Omental fat pad (tissue), 4 donors: ENCODE measurements around the gene CORT. TPM values are rescaled to one million over a fixed set of nuclear protein-coding genes. Genes with fewer than 3 reads are reported as not detected.

Experiments
- ATAC-seq: fragments of 150-250 bp; one replicate; pipeline ENCODE4 v1.9.1; 2016; ENCODE audit warnings: mild to moderate bottlenecking, moderate library complexity; ENCODE audit not compliant: low FRiP score
- DNase-seq: peaks from one replicate; pipeline ENCODE4 v3.0.0-alpha.2; 2019; ENCODE audit warnings: low spot score
- total RNA-seq, 4 donors: library from RNA; depleted of rRNA; stranded (reverse); fragments of >200 nt; gene quantifications; one replicate each; pipeline ENCODE4 v1.1.0, GENCODE V29; 2016
- TF ChIP-seq, protein P1 (sequence below), 3 donors: fragments of 450-650 bp; IDR thresholded peaks; one replicate each; pipeline ENCODE4 v1.5.1; 2016 to 2017; ENCODE audit warnings: antibody characterized with exemption in 3 of 3, mild to moderate bottlenecking in 3 of 3, moderate library complexity in 2 of 3

Gene CORT
- total RNA-seq, 4 donors from 2014 or later: 1.7 TPM; not detected in 3

DNA sequence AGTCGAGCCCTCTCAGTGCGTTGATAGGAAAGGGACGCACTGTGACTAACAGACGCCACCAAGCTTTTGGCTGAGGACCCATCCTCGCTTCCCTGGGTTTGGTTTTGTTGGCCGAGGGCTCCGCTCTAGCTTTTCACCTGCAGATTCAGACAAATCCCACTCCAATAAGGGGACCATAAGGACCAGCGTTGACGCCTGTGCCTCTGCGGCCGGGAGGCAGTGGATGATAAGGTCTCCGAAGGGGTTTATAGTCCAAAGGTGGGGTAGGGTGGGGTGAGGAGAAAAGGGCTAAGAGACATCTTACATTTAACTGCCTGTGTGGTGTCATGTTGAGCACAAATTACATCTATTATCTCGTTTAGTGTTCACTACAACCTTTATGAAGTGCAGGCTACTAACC is 25.7 kb downstream of the CORT start:
- DNase-seq (no peak), ATAC-seq (no peak)
- TF ChIP-seq, protein P1, sequence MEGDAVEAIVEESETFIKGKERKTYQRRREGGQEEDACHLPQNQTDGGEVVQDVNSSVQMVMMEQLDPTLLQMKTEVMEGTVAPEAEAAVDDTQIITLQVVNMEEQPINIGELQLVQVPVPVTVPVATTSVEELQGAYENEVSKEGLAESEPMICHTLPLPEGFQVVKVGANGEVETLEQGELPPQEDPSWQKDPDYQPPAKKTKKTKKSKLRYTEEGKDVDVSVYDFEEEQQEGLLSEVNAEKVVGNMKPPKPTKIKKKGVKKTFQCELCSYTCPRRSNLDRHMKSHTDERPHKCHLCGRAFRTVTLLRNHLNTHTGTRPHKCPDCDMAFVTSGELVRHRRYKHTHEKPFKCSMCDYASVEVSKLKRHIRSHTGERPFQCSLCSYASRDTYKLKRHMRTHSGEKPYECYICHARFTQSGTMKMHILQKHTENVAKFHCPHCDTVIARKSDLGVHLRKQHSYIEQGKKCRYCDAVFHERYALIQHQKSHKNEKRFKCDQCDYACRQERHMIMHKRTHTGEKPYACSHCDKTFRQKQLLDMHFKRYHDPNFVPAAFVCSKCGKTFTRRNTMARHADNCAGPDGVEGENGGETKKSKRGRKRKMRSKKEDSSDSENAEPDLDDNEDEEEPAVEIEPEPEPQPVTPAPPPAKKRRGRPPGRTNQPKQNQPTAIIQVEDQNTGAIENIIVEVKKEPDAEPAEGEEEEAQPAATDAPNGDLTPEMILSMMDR (IDR thresholded peaks at IDR 0.05): no peak

DNA sequence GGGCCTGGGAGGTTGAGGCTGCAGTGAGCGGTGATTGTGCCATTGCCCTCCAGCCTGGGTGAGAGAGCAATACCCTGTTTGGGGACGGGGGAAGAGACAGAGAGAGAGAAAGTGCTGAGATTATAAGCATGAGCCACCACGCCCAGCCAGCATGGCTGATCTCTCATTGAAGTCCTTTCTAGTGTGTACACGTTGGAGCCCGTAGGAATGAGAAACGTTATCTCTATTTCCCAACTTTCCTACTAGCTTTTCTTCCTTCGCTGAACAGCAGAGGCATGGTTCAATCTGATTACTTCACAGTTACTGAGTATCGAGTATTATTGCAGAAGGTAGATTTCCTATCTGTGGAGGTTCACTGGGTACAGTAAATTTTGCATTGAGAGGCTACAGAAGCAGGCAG is 29.5 kb downstream of the CORT start:
- ATAC-seq: no peak
- no peak for DNase-seq
- TF ChIP-seq, protein P1 (IDR thresholded peaks at IDR 0.05): no peak

DNA sequence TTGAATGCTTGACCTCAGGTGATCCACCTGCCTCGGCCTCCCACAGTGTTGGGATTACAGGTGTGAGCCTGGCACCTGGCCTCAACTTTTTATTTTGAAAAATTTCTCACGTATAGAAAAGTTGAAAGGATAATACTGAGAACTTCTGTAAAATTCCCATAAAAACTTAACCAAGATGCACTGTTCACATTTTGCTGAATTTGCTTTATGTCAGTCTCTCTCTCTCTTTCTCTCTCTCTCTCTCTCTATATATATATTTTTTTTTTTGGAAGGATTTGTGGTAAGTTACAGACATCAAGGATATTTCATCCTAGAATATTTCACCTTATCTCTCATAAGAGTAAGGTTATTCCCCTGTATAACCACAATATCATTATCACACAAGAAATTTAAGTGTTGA is 30.8 kb downstream of the CORT start:
- ATAC-seq (no peak), DNase-seq (no peak)
- TF ChIP-seq, protein P1 (IDR thresholded peaks at IDR 0.05): no peak

DNA sequence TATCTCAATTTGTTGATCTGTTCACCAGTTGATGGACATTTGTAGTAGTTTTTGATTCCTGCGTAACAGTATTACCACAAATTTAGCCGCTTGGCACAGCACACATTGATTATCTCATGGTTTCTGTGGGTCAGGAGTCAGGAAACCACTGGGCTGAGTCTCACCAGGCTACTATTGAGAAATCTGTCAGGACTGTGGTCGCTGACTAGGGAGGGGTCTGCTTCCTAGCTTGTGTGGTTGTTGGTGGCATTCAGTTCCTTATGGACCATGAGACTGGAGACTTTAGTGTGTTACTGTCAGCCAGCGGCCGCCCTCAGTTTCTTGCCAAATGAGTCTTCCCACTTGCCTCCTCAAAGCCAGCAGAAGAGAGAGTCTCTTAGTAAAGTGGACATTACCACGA is 34.7 kb downstream of the CORT start:
- no peak for DNase-seq
- peak; percentile 37 for ATAC-seq
- TF ChIP-seq, protein P1 (IDR thresholded peaks at IDR 0.05): no peak

DNA sequence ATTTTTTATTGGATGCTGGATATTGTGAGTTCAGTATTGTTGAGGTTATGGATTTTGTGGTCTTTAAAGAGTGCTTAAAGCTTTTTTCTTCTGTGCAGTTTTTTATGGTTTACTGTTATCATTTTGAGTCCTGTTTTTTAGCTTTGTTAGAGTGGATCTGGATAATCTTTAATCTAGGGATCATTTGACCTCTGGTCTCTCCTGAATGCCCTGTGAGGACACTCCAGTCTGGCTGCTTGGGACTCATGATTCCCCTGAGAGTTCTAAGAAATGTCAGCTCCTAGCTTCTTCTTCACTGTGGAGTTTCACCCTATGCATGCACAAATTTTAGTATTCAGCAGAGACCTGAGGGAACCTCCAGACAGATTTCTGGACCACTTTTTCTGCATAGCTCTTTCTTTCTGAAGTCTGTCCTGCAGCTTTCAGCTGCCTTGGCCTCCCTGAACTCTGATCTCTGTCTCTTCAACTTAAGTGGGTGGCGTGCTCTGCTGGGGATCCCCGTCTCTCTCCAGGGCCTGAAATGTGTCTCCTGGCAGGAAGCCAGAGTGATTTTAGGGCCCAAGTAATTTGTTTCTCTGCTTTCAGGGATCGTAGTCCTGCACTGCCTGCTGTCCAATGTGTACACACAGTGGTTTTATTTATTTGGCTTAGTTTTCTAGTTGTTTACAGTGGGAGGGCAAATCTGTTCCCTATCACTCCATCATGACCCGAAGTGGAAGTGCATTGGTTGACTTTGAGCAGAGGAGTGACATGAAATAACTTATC is 39.6 kb downstream of the CORT start:
- DNase-seq (no peak), ATAC-seq (no peak)
- TF ChIP-seq, protein P1 (IDR thresholded peaks at IDR 0.05): no peak

DNA sequence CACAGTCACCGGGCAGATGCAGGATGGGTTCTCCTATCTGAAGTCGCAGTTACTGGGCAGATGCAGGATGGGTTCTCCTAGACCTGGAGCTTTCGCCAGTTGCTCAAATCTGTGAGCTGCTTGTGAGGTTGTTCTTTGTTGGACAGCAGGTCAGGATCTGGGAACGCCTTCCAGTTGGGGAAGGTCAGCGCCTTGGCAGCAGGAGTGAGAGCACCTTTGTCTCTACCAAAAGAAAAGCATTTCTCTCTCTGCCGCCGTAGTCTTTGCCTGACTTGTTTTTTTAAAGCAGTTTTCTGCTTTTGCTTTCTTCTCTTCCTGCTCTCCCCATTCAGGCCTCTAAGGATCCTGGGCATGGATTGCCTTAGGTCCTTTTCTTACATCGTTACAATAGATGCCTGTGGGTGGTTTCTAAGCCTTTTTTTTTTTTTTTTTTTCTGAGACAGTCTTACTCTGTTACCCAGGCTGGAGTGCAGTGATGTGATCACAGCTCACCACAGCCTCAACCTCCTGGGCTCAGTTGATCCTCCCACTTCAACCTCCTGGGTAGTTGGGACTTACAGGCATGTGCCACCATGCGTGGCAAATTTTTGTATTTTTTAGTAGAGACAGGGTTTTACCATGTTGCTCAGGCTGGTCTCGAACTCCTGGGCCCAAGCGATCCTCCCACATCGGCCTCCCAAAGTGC is 40.6 kb downstream of the CORT start:
- ATAC-seq (no peak), DNase-seq (no peak)
- TF ChIP-seq, protein P1 (IDR thresholded peaks at IDR 0.05): no peak

DNA sequence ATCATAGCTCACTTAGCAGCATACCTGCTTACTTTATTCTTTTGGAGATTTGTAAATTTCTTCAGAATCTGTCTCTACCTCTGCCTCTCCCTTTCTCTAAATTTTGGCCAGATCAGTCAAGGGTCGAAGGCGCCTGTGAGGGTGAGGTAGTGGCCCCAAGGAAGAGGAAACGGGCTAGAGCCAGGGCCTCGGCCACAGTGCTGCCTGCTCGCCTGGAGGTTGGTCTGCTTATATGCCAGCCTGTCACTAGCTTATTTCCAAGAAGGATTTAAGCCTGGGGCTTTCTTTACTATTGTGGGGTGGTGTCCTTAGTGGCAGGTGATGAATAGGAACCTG is 44.6 kb downstream of the CORT start:
- ATAC-seq: no peak

More for the DNA sequence above, 44.6 kb downstream of the CORT start:
- TF ChIP-seq, protein P1 (IDR thresholded peaks at IDR 0.05): no peak
- DNase-seq: no peak
